Prostate gland (tissue), 2 donors: ENCODE measurements around the gene GFOD2. TPM values are rescaled to one million over a fixed set of nuclear protein-coding genes. Genes with fewer than 3 reads are reported as not detected.

Source experiments
- DNase-seq: peaks from one replicate; pipeline ENCODE4 v3.0.0-alpha.2; 2019; ENCODE audit warnings: low spot score
- H3K27ac ChIP-seq, 2 donors: fragments of 200-600 bp; sonication (generic); 2 replicates each; pipeline ENCODE4 v1.5.1; 2017 to 2019
- H3K27me3 ChIP-seq: fragments of 200-600 bp; sonication (generic); replicated peaks from 2 replicates; pipeline ENCODE4 v1.5.1; 2019; ENCODE audit not compliant: insufficient read depth
- H3K36me3 ChIP-seq, 2 donors: fragments of 200-600 bp; sonication (generic); 1 replicate in 1 of 2; 2 replicates in 1 of 2; pipeline versions ENCODE4 v1.5.1 to v1.8.1; 2017 to 2019
- H3K4me1 ChIP-seq: fragments of 200-600 bp; sonication (generic); replicated peaks from 2 replicates; pipeline ENCODE4 v1.5.1; 2019
- H3K4me3 ChIP-seq, 2 donors: fragments of 200-600 bp; sonication (generic); 2 replicates each; pipeline ENCODE4 v1.5.1; 2017 to 2019
- H3K9me3 ChIP-seq: fragments of 200-600 bp; sonication (generic); 2 replicates; pipeline ENCODE4 v1.5.1; 2017
- CTCF ChIP-seq, 4 experiments: fragments of 200-600 bp in 2 of 4; fragments of 450-650 bp in 2 of 4; sonication (generic) in 2 of 4; IDR thresholded peaks; 1 replicate in 3 of 4; 2 replicates in 1 of 4; pipeline ENCODE4 v1.5.1; 2016 to 2019; ENCODE audit warnings: antibody characterized with exemption in 4 of 4, mild to moderate bottlenecking in 2 of 4, moderate library complexity in 2 of 4
- POLR2A ChIP-seq: fragments of 450-650 bp; IDR thresholded peaks from one replicate; pipeline ENCODE4 v1.6.1; 2016; ENCODE audit warnings: antibody characterized with exemption, mild to moderate bottlenecking
- POLR2AphosphoS5 ChIP-seq: sonication (generic); formaldehyde crosslinking; IDR thresholded peaks from one replicate; pipeline ENCODE4 v1.6.1; 2017; ENCODE audit warnings: antibody characterized with exemption
- WGBS: methylation state at CpG from one replicate; pipeline ENCODE4 v1.1.5; 2018; 5-methylcytosine and 5-hydroxymethylcytosine counted together
- intact Hi-C: fragments of 100-400 bp; cut with DNase I; formaldehyde crosslinking; loops from one replicate; pipeline ENCODE4 v1.14.2; 2022
- total RNA-seq, 2 donors: library from RNA; depleted of rRNA; stranded (reverse); fragments of >200 nt; gene quantifications; one replicate each; pipeline ENCODE4 v1.1.0, GENCODE V29; 2016

The GFOD2 gene
- total RNA-seq, 2 donors from 2014 or later, result 16.0 to 27.4 TPM

GRCh38 chr16:67679935-67680897 lies 38.9 kb downstream of the GFOD2 start:
- Histone ChIP-seq H3K4me1 (peaks cover 3% of the 10 kb centered on the region), H3K27ac (no peak overlapping the region), H3K36me3 (no peaks in the 10 kb centered on the region), H3K4me3 (no peak overlapping the region), H3K9me3 (no peaks in the 10 kb centered on the region), H3K27me3 (no peaks in the 10 kb centered on the region)
- TF ChIP-seq POLR2A (no peak), POLR2AphosphoS5 (no peak), CTCF (IDR thresholded peaks at IDR 0.05) (no peak)
- no peak for DNase-seq
- 87% methylated on average over 10 of the region's 10 CpGs for WGBS
- intact Hi-C loops, result loop anchor here (10.0 kb wide), 1 partner anchor 125 kb away; the partner anchor contains the start of genes RANBP10 and TSNAXIP1

GRCh38 chr16:67678354-67679023 lies 40.6 kb downstream of the GFOD2 start:
- peak; percentile 55 for DNase-seq
- intact Hi-C loops, result loop anchor here (10.0 kb wide), 1 partner anchor 126 kb away; the partner anchor contains the start of genes RANBP10 and TSNAXIP1
- no peaks in the 10 kb centered on the region for H3K27me3 ChIP-seq
- H3K36me3 ChIP-seq, result no peaks in the 10 kb centered on the region
- TF ChIP-seq POLR2A (no peak), POLR2AphosphoS5 (peak; percentile 87)
- no peak overlapping the region for H3K4me3 ChIP-seq
- 44% methylated on average over 12 of the region's 12 CpGs for WGBS
- peak overlapping the region in 1 of 2 donors; percentile 46 for H3K27ac ChIP-seq
- peaks cover 9% of the 10 kb centered on the region for H3K4me1 ChIP-seq
- H3K9me3 ChIP-seq, result no peaks in the 10 kb centered on the region

GRCh38 chr16:67677712-67678111 lies 41.4 kb downstream of the GFOD2 start:
- Histone ChIP-seq H3K9me3 (no peaks in the 10 kb centered on the region), H3K27ac (peak overlapping the region in 1 of 2 donors; percentile 29), H3K36me3 (no peaks in the 10 kb centered on the region), H3K27me3 (no peaks in the 10 kb centered on the region), H3K4me3 (no peak overlapping the region), H3K4me1 (peaks cover 12% of the 10 kb centered on the region)
- 100% methylated on average over 1 of the region's 1 CpG for WGBS
- intact Hi-C loops, result loop anchor here (10.0 kb wide), 1 partner anchor 127 kb away; the partner anchor contains the start of genes RANBP10 and TSNAXIP1
- no peak for DNase-seq
- TF ChIP-seq CTCF (IDR thresholded peaks at IDR 0.05) (no peak), POLR2AphosphoS5 (no peak), POLR2A (no peak)

GRCh38 chr16:67676939-67677338 lies 42.2 kb downstream of the GFOD2 start:
- H3K36me3 ChIP-seq, result no peaks in the 10 kb centered on the region
- no peak for DNase-seq
- peaks cover 12% of the 10 kb centered on the region for H3K4me1 ChIP-seq
- H3K27ac ChIP-seq, result peak overlapping the region in 1 of 2 donors; percentile 29
- H3K9me3 ChIP-seq, result no peaks in the 10 kb centered on the region
- no peak for TF ChIP-seq POLR2AphosphoS5
- no peak for TF ChIP-seq CTCF (IDR thresholded peaks at IDR 0.05)
- TF ChIP-seq POLR2A, result no peak
- H3K4me3 ChIP-seq, result no peak overlapping the region
- intact Hi-C loops, result loop anchor here (10.0 kb wide), 1 partner anchor 128 kb away; the partner anchor contains the start of genes RANBP10 and TSNAXIP1
- H3K27me3 ChIP-seq, result no peaks in the 10 kb centered on the region
- WGBS, result 67% methylated on average over 8 of the region's 8 CpGs

- intact Hi-C loops, result loop anchor here (10.0 kb wide), 1 partner anchor 128 kb away; the partner anchor contains the start of genes RANBP10 and TSNAXIP1
- TF ChIP-seq CTCF (IDR thresholded peaks at IDR 0.05) (no peak), POLR2AphosphoS5 (peak; percentile 47)
- H3K36me3 ChIP-seq, result no peaks in the 10 kb centered on the region
- DNase-seq, result no peak
- peaks cover 12% of the 10 kb centered on the region for H3K4me1 ChIP-seq
- H3K27me3 ChIP-seq, result no peaks in the 10 kb centered on the region
- H3K9me3 ChIP-seq, result no peaks in the 10 kb centered on the region
- no peak overlapping the region for H3K4me3 ChIP-seq
- H3K27ac ChIP-seq, result peak overlapping the region in 1 of 2 donors; percentile 29
- 52% methylated on average over 4 of the region's 4 CpGs for WGBS
These were observed 42.6 kb downstream of the GFOD2 start for GRCh38 chr16:67676516-67676915.
